GM19025 (cell line): ENCODE data around the gene TMEM217.
"Not testable (repeated sequence)": the region's sequence is repeated elsewhere in the genome, so short reads cannot be mapped to it uniquely, and the experiment has no call there.

Experiments
- ATAC-seq: cut with Tn5 transposase; IDR thresholded peaks from one replicate; pipeline ENCODE4 v1.9.1; 2021; ENCODE audit warnings: mild to moderate bottlenecking, low read depth, moderate library complexity; ENCODE audit not compliant: unreplicated experiment

Gene TMEM217

DNA sequence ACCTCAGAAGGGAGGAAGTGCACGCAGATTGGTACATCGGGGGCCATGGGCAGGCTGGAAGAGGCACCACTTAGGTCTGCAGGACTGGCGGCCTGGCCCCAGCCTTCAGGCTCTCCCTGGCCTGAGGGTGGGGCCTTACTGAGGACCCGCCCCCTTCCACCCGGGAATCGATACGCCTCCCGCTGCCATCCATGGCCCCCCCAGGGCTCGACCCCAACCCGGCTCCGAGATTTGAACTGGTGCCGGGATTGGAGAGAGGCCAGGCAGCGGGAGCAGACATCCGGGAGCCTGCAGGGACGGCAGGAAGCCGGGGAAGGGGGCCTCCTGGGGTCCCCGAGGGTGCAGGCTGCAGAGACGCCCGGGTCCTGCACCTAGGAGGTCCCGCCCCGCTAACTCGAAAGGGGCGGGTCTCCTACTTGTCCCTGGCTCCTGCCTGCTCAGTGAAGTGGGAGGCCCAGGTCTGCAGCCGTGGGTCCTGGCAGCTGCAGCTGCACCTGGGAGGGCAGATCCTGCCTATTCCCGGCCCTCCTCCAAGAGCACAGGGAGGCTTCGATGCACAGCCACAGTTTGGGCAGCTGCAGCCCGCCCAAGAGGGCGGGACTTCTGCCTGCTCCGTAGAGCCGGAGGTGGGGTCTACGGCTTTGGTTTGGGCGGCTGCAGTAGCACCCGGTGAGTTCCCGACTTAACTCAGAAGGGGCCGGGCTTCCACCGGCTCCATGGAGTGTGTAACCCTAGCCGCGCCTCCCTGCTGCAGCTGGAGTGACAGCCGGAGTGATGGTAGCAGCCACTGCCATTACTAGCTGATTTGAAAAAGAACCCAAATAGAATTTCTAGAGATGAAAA lies 35.6 kb downstream of the TMEM217 start:
- ATAC-seq, result peak; percentile 79

DNA sequence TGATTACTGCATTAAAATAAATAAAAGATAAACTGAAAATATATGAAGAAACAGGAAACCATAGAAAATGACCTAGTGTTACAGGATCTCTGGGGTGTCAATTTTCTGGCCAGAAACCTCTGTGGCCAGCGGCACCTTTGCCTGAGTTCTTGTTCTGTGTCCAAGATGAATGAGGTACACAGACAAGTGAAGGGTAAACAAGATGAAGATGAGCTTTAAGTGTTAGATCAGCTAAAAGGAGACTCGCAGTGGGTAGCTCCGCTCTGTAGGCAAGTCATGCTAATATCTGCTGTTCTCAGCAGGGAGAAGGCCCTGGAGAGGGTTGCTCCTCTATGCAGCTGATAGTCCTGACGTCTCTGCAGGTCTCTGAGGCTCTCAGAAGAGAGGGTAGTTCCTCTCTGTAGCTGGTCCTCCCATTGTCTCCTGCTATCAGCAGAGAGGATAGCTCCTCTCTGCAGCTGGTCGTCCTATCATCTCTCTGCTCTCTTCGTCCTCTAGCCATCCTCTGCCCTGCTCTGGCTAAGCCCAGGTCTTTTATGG lies 36.3 kb downstream of the TMEM217 start:
- ATAC-seq, result no peak

DNA sequence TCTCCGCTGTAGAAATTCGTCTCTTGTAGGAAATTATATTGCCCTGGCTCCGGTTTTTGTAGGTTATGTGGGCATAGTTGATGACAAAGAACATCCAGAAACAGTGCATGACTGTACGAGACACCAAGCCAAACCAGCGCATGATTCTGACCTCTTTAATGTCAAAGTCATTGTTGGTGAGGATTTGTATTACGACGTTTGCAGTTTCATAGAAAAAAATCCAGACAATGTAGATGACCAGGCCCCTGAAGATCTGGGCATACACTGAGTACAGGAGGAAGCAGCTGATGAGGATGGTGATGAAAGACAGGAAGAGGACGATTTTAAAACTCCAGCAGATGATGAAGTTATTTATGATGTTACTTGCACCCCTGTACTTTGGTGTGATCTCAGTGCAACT lies 39.4 kb downstream of the TMEM217 start:
- no peak for ATAC-seq

DNA sequence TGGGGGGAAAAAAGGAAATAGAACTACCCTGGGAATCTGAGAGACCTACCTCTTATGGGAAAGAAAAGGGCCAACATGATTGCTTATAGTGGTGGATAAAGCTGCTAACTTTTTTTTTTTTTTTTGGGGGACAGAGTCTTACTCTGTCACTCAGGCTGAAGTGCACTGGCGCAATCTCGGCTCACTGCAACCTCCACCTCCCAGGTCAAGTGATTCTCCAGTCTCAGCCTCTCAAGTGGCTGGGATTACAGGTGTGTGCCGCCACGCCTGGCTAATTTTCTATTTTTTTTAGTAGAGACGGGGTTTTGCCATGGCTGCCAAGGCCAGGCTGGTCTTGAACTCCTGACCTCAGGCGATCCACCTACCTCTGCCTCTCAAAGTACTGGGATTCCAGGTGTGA lies 39.9 kb downstream of the TMEM217 start:
- ATAC-seq, result no peak

DNA sequence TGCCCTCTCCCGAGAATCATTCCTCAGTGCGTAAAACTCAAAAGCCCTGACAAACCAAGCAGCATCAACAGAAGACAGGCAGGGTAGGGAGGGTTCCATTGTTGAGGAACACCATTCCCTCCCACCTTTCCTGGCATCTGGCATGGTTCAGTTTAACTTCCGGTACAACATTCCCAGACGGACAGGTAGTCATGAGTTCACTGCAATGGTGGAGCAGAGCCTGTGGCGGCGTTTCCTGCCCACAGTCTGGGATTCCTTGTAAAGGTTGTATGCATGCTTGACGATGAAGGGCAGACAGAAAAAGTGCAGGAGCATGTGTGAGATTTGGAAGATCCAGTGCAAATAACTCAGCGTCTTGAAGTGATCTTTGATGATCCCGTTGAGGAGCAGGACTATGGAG lies 45.7 kb downstream of the TMEM217 start:
- no peak for ATAC-seq

DNA sequence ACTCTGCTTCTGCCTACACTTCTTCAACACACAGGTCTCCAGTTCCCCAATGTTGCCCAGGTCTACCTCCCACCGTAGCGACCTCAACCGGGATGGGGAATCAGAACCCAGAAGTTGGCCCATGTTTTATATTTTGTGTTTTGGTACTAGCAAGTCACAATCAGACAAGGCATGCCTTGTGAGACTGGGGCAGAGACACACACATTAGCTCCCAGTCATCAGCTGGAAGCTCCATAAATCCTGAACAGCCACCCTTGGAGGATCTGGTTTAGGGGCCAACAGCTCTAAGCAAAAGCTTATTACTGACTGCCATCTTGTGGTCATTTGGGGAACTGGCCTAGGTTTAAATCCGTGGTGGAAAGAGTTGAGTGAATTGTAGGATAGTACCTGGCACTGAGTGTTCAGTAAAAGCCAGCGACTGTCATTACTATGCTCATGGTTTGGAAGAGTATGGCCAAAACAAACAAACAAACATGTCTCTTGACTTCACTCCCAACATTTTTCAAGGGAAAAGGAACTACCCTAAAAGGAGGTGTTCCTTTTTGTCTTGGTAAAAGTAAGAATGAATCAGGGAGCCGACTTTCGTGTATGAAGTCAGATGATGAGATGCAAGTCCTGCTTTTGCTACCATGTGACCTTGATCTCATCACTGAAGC lies 47.5 kb downstream of the TMEM217 start:
- ATAC-seq, result no peak

- no peak for ATAC-seq
These were observed 48.3 kb downstream of the TMEM217 start for GRCh38 chr6:37209461-37210205.

GRCh38 chr6:37208793-37209192 lies 49.2 kb downstream of the TMEM217 start:
- ATAC-seq, result no peak

DNA sequence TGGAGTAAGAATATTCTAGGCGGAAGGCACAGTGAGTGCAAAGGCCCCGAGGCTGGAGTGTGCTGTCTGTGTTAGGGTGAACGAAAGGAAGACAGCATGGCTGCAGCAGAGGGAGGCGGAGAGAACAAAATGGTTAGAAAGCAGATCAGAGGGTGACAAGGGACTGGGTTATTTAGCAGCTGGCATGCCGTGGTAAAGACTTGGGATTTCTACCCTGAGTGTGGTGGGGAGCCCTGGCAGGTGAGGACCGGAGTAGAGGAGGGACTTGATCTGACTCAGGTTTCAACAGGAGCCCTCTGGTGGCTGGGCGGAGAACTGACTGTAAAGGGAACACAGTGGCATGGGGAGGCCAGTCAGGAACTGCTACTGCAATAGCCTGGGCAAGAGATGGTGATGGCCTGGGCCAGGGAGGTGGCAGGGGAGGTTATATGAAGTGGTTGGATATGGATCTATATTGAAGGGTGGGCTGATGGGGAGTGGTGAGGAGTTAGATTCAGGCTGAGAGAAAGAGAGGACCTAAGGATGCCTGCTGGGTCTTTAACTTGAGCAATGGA lies 50.0 kb downstream of the TMEM217 start:
- no peak for ATAC-seq

- no peak for ATAC-seq
These were observed 51.3 kb downstream of the TMEM217 start for GRCh38 chr6:37206622-37207021.

GRCh38 chr6:37205997-37206340 lies 52.0 kb downstream of the TMEM217 start:
- ATAC-seq, result no peak

DNA sequence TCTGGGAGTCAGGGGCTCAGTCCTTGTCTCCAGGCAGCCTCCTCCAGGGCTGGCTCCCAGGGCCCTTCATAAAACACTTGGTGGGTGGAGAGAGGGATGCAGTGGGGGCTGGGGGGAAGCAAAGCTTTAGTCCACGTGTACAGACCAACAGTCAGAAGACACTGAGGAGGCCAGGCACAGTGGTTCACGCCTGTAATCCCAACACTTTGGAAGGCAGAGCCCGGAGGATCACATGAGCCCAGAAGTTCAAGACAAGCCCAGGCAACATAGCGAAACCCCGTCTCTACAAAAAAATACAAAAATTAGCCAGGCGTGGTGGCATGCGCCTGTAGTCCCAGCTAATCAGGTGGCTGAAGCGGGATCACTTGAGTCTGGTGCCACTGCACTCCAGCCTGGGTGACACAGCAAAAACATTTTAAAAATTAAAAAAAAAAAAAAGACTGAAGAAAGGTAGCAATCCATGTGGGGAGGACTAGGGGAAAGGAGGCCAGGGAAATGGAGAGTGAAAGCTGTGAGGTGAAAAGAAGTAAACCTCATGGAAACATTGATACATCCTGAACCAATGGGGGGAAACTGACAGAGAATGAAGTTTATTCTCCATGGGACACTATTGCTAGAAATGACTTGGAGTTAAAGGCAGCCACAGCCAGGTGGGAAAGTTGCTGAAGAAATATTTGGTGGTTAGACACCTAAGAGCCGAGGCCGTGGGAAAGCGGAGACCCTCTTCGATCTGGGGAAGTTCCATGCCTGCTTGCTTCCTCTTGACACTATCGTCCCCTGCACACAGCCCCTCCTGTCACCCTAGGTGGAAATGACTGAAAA lies 52.6 kb downstream of the TMEM217 start:
- ATAC-seq, result no peak

- ATAC-seq, result no peak
These were observed 53.8 kb downstream of the TMEM217 start for GRCh38 chr6:37204014-37204751.

DNA sequence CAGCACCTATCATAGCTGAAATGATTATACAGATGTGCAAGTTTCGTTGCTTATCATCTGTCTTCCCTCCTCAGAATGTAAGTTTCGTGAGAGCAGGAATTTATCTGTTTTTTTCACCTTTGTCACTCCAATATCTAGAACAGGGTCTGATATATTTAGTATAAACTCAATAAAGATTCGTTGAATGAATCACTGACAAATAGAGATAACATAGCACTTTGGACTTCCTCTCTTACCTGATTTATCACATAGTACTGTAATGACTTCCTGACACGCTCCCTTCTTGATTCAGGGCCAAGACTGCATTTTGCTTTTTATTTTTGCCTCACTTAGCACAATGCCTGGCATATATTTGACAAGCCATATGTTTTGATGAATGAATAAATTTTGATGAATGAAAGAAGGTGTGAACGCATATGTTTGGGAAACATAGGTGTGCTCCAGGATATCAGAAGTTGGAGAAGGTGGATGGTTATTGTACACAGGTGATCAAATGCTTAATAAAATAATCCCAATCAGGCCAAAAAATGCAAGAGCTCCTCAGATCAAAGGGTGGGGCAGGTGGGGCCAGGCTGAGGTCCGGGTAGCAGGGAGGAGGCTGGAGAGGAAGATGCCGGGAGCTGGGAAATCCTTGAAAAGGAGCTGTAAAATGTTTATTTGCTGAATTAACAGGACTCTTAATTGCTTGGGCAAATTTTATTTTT lies 55.0 kb downstream of the TMEM217 start:
- no peak for ATAC-seq

- ATAC-seq, result no peak
These were observed 56.2 kb downstream of the TMEM217 start for GRCh38 chr6:37201726-37202125.

DNA sequence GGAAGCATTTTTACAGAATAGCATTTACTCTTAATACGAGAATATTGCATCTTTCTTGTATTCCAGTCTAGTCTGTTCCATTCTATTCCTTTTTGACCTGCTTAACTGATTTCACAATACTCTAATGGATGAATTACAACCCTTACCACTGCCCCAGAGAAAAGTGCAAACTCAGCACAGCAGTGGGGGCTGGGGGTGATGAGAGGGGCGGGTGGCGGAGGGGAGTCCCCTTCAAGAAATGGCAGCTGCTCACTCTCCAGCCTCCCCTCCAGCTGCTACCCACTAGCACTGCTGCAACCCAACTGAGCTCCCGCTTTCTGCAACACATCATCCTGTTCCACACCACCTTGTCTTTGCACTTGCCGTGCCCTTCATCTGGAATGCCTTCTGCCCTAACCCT lies 57.9 kb downstream of the TMEM217 start:
- no peak for ATAC-seq

DNA sequence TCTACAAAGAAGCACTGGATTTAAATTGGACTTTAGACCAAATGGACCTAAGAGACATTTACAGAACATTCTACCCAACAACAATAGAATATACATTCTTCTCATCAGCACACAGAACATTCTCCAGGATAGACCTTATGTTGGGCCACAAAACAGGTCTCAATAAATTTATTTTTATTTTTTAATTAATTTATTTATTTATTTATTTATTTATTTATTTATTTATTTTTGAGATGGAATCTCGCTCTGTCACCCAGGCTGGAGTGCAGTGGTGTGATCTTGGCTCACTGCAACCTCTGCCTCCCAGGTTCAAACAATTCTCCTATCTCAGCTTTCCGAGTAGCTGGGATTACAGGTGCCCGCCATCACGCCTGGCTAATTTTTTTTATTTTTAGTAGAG lies 61.5 kb downstream of the TMEM217 start:
- not testable (repeated sequence) for ATAC-seq

- ATAC-seq, result not testable (repeated sequence)
These were observed 63.1 kb downstream of the TMEM217 start for GRCh38 chr6:37194886-37195285.

- no peak for ATAC-seq
These were observed 65.3 kb downstream of the TMEM217 start for GRCh38 chr6:37192666-37193065.
